ENCODE measurements around the gene CHADL.
"Not testable (repeated sequence)": the region's sequence is repeated elsewhere in the genome, so short reads cannot be mapped to it uniquely, and the experiment has no call there.

CHADL gene

DNA sequence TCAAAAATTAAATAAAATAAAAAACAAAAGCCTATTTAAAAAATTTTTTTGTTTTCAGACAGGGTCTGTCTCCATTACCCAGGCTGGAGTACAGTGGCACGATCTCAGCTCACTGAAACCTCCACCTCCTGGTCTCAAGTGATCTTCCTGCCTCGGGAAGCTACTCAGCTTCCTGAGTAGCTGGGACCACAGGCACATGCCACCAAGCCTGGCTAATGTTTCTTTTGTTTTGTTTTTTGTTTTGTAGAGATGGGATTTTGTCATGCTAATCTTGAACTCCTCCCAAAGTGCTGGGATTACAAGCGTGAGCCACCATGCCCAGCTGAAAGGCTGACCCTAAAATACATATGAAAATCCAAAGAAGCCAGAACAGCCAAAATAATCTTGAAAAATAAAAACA lies 56.1 kb downstream of the CHADL start:
- no peak for DNase-seq (ENCODE audit: low read depth in 2 of 2)

DNA sequence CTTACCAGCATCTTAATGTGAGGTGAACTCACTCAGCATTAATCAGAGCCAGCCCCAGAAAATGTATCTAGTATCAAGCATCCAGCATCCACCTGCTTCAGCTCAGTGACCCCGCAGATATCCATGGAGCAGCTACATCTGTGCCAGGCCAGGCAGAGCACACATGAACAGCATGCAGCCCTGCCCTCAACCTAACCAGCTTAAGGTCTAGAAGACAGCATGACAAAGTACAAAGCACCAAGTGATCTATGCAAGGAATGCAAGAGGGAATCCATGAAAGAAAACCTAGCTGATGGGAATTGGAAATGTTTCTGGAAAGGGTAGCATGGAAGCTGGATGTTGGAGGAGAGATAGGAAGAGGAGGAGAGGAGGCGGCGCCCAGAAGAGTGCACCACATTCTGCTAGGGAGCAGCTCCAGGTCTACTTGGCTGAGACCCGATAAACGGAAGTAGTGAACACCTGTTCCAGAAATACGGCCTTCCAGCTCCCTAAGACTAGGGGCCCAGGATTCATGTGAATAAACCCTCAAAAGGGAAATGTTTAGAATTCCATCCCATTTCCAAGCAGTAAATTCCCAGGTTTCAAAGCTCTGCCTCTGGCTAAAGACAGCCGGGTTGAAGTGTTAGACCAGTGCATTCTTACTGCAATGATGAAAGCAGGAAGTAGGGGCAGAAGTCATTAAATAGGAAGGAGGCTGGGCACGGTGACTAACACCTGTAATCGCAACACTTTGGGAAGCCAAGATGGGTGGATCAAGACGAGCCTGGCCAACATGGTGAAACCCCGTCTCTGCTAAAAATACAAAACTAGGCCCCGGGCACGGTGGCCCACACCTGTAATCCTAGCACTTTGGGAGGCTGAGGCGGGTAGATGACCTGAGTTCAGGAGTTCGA lies 59.1 kb downstream of the CHADL start:
- DNase-seq (ENCODE audit: low read depth in 2 of 2), result no peak

DNA sequence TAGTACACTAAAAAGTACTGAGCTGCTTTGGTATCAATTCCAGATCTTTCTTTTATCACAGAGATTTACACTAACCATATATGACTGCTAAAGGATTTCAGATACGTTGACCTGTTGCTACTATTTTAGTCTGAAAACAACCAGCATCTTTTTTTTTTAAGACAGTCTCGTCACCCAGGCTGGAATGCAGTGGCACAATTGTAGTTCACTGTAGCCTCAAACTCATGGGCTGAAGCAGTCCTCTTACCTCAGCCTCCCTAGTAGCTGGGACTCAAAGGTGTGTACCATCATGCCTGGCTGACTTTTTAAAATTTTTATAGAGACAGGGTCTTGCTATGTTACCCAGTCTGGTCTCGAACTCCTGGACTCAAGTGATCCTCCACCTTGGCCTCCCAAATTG lies 59.8 kb downstream of the CHADL start:
- DNase-seq (ENCODE audit: low read depth in 2 of 2), result no peak

DNA sequence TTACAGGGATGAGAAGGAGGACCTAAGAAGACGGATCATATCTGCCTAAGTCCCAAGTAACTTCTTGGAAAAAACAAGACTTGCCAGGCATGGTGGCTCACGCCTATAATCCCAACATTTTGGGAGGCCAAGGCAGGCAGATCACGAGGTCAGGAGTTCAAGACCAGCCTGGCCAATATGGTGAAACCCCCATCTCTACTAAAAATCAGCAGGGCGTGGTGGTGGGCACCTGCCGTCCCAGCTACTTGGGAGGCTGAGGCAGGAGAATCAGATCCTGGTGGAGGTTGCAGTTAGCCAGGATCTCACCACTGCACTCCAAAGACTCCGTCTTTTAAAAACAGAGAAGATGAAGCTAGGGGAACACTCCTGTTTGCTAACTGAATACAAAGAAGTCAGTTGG lies 60.4 kb downstream of the CHADL start:
- not testable (repeated sequence) for DNase-seq (ENCODE audit: low read depth in 2 of 2)

Measured in stimulated activated CD8-positive, alpha-beta memory T cell treated with anti-CD3 and anti-CD28 coated beads, Interleukin-15, amount 100 ng/mL, for 48 hours (primary cell).